ENCODE data around the gene ARHGAP22.

The ARHGAP22 gene

GRCh38 chr10:48526011-48526821 is 78.7 kb downstream of the ARHGAP22 start:
- no peak for DNase-seq

GRCh38 chr10:48525113-48525512 is 79.8 kb downstream of the ARHGAP22 start:
- DNase-seq, result no peak

GRCh38 chr10:48523820-48524758 is 80.8 kb downstream of the ARHGAP22 start:
- DNase-seq, result no peak

GRCh38 chr10:48523212-48523819 is 81.6 kb downstream of the ARHGAP22 start:
- no peak for DNase-seq

GRCh38 chr10:48522011-48522765 is 82.7 kb downstream of the ARHGAP22 start:
- no peak for DNase-seq

- no peak for DNase-seq
Observed at GRCh38 chr10:48520594-48520993, 84.3 kb downstream of the ARHGAP22 start.

GRCh38 chr10:48520184-48520506 is 84.7 kb downstream of the ARHGAP22 start:
- no peak for DNase-seq

- DNase-seq, result no peak
Observed at GRCh38 chr10:48519481-48520183, 85.2 kb downstream of the ARHGAP22 start.

GRCh38 chr10:48518986-48519385 is 85.9 kb downstream of the ARHGAP22 start:
- DNase-seq, result no peak

GRCh38 chr10:48517911-48518811 is 86.7 kb downstream of the ARHGAP22 start:
- no peak for DNase-seq

GRCh38 chr10:48517482-48517881 is 87.4 kb downstream of the ARHGAP22 start:
- DNase-seq, result no peak

- DNase-seq, result no peak
Observed at GRCh38 chr10:48516911-48517310, 88.0 kb downstream of the ARHGAP22 start.

- no peak for DNase-seq
Observed at GRCh38 chr10:48514916-48515315, 90.0 kb downstream of the ARHGAP22 start.

GRCh38 chr10:48514255-48514654 is 90.6 kb downstream of the ARHGAP22 start:
- no peak for DNase-seq

- DNase-seq, result no peak
Observed at GRCh38 chr10:48512861-48513260, 92.0 kb downstream of the ARHGAP22 start.

- DNase-seq, result no peak
Observed at GRCh38 chr10:48511875-48512231, 93.0 kb downstream of the ARHGAP22 start.

- DNase-seq, result no peak
Observed at GRCh38 chr10:48511066-48511874, 93.6 kb downstream of the ARHGAP22 start.

GRCh38 chr10:48509974-48510692 is 94.7 kb downstream of the ARHGAP22 start:
- DNase-seq, result no peak

Data from NCI-H510A (cell line).